Fibroblast of mammary gland (primary cell): ENCODE results near the gene CPAMD8.

Experiments
- DNase-seq: peaks from one replicate; pipeline ENCODE4 v3.0.0-alpha.2; 2010; ENCODE audit warnings: low read depth
- H3K4me3 ChIP-seq: 2 replicates; pipeline ENCODE4 v1.5.1; 2011; ENCODE audit warnings: low read depth, mild to moderate bottlenecking, low read length, moderate library complexity; ENCODE audit not compliant: control insufficient read depth
- CTCF ChIP-seq: conservative IDR thresholded peaks from 2 replicates; pipeline ENCODE4 v1.5.1; 2011; ENCODE audit warnings: low read depth, low read length, inconsistent platforms; ENCODE audit not compliant: control insufficient read depth, insufficient read depth

Gene CPAMD8

GRCh38 chr19:16901491-16902175 is 125.0 kb downstream of the CPAMD8 start:
- no peak for TF ChIP-seq CTCF
- DNase-seq = no peak
- no peak overlapping the region for H3K4me3 ChIP-seq

- H3K4me3 ChIP-seq = no peak overlapping the region
- peak; percentile 61 for TF ChIP-seq CTCF
- peak; percentile 41 for DNase-seq
Measured at GRCh38 chr19:16899566-16900075, 127.0 kb downstream of the CPAMD8 start.

DNA sequence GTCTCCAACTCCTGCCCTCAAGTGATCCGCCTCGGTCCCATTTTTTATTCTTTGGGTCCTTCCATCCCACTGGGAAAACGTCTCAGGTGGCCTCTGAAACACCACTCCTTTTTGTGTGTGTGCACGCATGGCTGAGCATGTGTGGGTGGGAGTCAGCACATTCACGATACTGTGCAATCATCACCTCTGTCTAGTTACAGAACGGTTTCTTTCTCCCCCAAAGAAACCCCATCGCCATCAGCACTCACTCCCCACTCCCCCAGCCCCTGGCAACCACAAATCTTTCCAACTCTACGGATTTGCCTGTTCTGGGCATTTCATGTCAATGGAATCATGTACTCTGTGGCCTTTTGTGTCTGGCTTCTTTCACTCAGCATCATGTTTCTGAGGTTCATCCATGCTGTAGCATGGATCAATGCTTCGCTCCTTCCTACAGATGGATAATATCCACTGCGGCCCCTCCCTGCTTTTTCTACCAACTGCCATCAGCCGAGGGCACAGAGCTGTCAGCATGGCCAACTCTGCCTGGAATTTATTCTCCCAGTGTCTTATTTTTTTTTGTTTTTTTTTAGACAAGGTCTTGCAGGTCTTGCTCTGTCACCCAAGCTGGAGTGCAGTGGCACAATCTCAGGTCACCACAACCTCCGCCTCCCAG is 128.1 kb downstream of the CPAMD8 start:
- no peak overlapping the region for H3K4me3 ChIP-seq
- no peak for DNase-seq
- TF ChIP-seq CTCF = no peak

DNA sequence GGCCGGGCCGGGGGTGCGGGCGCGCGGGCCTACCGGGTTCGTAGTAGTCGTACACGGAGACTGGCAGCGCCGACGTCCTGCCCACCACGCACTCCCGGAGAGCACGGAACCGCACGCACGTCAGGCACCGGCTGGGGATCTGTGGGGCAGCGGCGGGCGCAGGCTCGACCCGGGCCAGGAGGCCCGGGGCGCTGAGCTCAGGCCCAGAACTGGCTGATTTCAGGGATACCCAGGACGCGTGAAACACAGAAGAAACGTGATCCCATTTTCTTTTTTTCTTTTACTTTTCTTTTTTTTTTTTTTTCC is 128.8 kb downstream of the CPAMD8 start:
- DNase-seq = peak; percentile 16
- H3K4me3 ChIP-seq = peak overlapping the region; percentile 53
- TF ChIP-seq CTCF = no peak

DNA sequence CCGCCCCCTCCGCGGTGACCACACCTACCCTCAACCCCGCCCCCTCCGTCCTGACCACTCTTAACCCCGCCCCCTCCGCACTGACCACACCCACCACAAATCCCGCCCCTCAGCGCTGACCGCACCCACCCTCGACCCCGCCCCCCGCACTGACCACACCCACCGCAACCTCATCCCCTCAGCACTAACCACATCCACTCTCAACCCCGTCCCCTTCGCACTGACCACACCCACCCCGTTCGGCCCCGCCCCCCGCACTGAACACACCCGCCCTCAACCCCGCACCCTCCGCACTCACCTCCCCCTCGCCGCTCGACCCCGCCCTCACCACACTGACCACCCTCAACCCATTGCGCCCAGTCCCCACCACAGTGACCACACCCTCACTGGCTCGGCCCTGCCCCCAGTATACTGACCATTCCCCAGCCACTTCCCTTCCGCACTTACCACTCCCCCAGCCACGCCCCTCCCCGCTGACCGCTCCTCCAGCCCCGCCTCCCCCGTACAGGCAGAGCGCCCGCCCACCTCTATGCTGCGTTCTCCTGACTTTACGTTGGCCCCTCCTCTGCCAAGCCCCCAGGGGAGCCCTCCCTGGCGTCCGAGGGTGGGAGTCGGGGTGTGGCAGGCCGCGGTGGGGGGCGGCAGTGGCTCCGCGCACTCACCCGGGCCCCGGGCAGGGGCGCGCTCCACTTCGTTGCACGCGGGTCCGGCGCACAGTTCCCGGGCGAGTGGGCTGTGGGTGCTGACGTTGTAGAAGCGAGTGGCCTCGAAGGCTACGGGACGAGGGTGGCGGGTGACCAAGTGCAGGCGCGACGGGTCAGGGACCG is 129.4 kb downstream of the CPAMD8 start:
- no peak for TF ChIP-seq CTCF
- peak overlapping the region; percentile 53 for H3K4me3 ChIP-seq
- peak; percentile 92 for DNase-seq

- peak overlapping the region; percentile 40 for H3K4me3 ChIP-seq
- no peak for DNase-seq
- no peak for TF ChIP-seq CTCF
Measured at GRCh38 chr19:16896146-16897028, 130.2 kb downstream of the CPAMD8 start.
